Measurements from ENCODE around the gene UBXN7. TPM values are rescaled to one million over a fixed set of nuclear protein-coding genes. Genes with fewer than 3 reads are reported as not detected.
"Not testable (repeated sequence)": the region's sequence is repeated elsewhere in the genome, so short reads cannot be mapped to it uniquely, and the experiment has no call there.

UBXN7 gene
- total RNA-seq, 1 donor from 2014 or later, result 106 TPM

GRCh38 chr3:196399485-196399945, 32.7 kb downstream of the UBXN7 start:
- no peaks in the 10 kb centered on the region for H3K4me1 Mint-ChIP-seq (ENCODE audit: low read depth, unreplicated experiment)
- H3K36me3 Mint-ChIP-seq (ENCODE audit: unreplicated experiment), result no peaks in the 10 kb centered on the region
- no peak overlapping the region for H3K4me3 Mint-ChIP-seq (ENCODE audit: unreplicated experiment)
- peaks cover 4% of the 10 kb centered on the region for H3K27me3 Mint-ChIP-seq (ENCODE audit: unreplicated experiment)
- peaks cover 3% of the 10 kb centered on the region for H3K9me3 Mint-ChIP-seq (ENCODE audit: unreplicated experiment)
- H3K27ac Mint-ChIP-seq (ENCODE audit: unreplicated experiment), result no peak overlapping the region
- no peak for TF ChIP-seq CTCF (IDR thresholded peaks at IDR 0.05; ENCODE audit: partially characterized antibody, unreplicated experiment)
- no peak for DNase-seq

DNA sequence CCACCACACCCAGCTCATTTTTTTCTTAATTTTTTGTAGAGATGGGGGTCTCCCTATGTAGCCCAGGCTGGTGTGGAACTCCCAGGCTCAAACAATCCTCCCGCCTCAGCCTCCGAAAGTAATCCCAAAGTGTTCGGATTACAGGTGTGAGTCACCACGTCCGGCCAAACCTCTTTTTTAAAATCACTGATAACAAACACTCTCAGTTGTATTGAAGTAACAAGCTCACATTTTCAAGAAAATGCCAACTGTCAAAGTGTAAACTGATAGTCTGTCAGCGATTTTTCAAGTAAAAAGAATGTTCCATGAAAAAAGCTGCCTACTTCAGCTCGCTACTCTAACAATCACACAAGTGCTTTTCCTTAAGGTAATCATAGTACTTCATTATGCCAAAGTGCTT, 33.4 kb downstream of the UBXN7 start:
- Mint-ChIP-seq H3K4me3 (ENCODE audit: unreplicated experiment) (no peak overlapping the region), H3K9me3 (ENCODE audit: unreplicated experiment) (peaks cover 3% of the 10 kb centered on the region), H3K27ac (ENCODE audit: unreplicated experiment) (no peak overlapping the region), H3K36me3 (ENCODE audit: unreplicated experiment) (no peaks in the 10 kb centered on the region), H3K27me3 (ENCODE audit: unreplicated experiment) (peaks cover 4% of the 10 kb centered on the region), H3K4me1 (ENCODE audit: low read depth, unreplicated experiment) (no peaks in the 10 kb centered on the region)
- DNase-seq, result no peak
- no peak for TF ChIP-seq CTCF (IDR thresholded peaks at IDR 0.05; ENCODE audit: partially characterized antibody, unreplicated experiment)

- Mint-ChIP-seq H3K4me1 (ENCODE audit: low read depth, unreplicated experiment) (no peaks in the 10 kb centered on the region), H3K27ac (ENCODE audit: unreplicated experiment) (no peak overlapping the region), H3K36me3 (ENCODE audit: unreplicated experiment) (no peaks in the 10 kb centered on the region), H3K9me3 (ENCODE audit: unreplicated experiment) (peaks cover 3% of the 10 kb centered on the region), H3K27me3 (ENCODE audit: unreplicated experiment) (peaks cover 4% of the 10 kb centered on the region), H3K4me3 (ENCODE audit: unreplicated experiment) (no peak overlapping the region)
- no peak for TF ChIP-seq CTCF (IDR thresholded peaks at IDR 0.05; ENCODE audit: partially characterized antibody, unreplicated experiment)
- no peak for DNase-seq
Measured at GRCh38 chr3:196397941-196398340, 34.3 kb downstream of the UBXN7 start.

GRCh38 chr3:196390116-196390515, 42.1 kb downstream of the UBXN7 start:
- TF ChIP-seq CTCF (IDR thresholded peaks at IDR 0.05; ENCODE audit: partially characterized antibody, unreplicated experiment), result no peak
- no peak for DNase-seq
- Mint-ChIP-seq H3K36me3 (ENCODE audit: unreplicated experiment) (peaks cover 32% of the 10 kb centered on the region), H3K27me3 (ENCODE audit: unreplicated experiment) (peaks cover 3% of the 10 kb centered on the region), H3K4me3 (ENCODE audit: unreplicated experiment) (no peak overlapping the region), H3K27ac (ENCODE audit: unreplicated experiment) (no peak overlapping the region), H3K4me1 (ENCODE audit: low read depth, unreplicated experiment) (no peaks in the 10 kb centered on the region), H3K9me3 (ENCODE audit: unreplicated experiment) (peaks cover 9% of the 10 kb centered on the region)

GRCh38 chr3:196388956-196389355, 43.3 kb downstream of the UBXN7 start:
- H3K4me1 Mint-ChIP-seq (ENCODE audit: low read depth, unreplicated experiment), result no peaks in the 10 kb centered on the region
- TF ChIP-seq CTCF (IDR thresholded peaks at IDR 0.05; ENCODE audit: partially characterized antibody, unreplicated experiment), result no peak
- peaks cover 41% of the 10 kb centered on the region for H3K36me3 Mint-ChIP-seq (ENCODE audit: unreplicated experiment)
- H3K27me3 Mint-ChIP-seq (ENCODE audit: unreplicated experiment), result peaks cover 3% of the 10 kb centered on the region
- H3K27ac Mint-ChIP-seq (ENCODE audit: unreplicated experiment), result no peak overlapping the region
- H3K9me3 Mint-ChIP-seq (ENCODE audit: unreplicated experiment), result peaks cover 17% of the 10 kb centered on the region
- H3K4me3 Mint-ChIP-seq (ENCODE audit: unreplicated experiment), result no peak overlapping the region
- no peak for DNase-seq

DNA sequence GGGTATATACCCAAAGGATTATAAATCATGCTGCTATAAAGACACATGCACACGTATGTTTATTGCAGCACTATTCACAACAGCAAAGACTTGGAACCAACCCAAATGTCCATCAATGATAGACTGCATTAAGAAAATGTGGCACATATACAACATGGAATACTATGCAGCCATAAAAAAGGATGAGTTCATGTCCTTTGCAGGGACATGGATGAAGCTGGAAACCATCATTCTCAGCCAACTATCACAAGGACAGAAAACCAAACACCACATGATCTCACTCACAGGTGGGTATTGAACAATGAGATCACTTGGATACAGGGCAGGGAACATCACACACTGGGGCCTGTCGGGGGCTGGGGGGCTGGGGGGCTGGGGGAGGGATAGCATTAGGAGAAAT, 44.3 kb downstream of the UBXN7 start:
- not testable (repeated sequence) for DNase-seq; H3K27ac Mint-ChIP-seq (ENCODE audit: unreplicated experiment); H3K4me3 Mint-ChIP-seq (ENCODE audit: unreplicated experiment); H3K27me3 Mint-ChIP-seq (ENCODE audit: unreplicated experiment); H3K4me1 Mint-ChIP-seq (ENCODE audit: low read depth, unreplicated experiment)
- Mint-ChIP-seq H3K9me3 (ENCODE audit: unreplicated experiment) (peaks cover 18% of the 10 kb centered on the region), H3K36me3 (ENCODE audit: unreplicated experiment) (peaks cover 51% of the 10 kb centered on the region)

GRCh38 chr3:196386797-196387196, 45.4 kb downstream of the UBXN7 start:
- Mint-ChIP-seq H3K9me3 (ENCODE audit: unreplicated experiment) (peaks cover 20% of the 10 kb centered on the region), H3K36me3 (ENCODE audit: unreplicated experiment) (peaks cover 52% of the 10 kb centered on the region)
- not testable (repeated sequence) for DNase-seq; H3K4me3 Mint-ChIP-seq (ENCODE audit: unreplicated experiment); H3K27me3 Mint-ChIP-seq (ENCODE audit: unreplicated experiment); H3K27ac Mint-ChIP-seq (ENCODE audit: unreplicated experiment); H3K4me1 Mint-ChIP-seq (ENCODE audit: low read depth, unreplicated experiment)

DNA sequence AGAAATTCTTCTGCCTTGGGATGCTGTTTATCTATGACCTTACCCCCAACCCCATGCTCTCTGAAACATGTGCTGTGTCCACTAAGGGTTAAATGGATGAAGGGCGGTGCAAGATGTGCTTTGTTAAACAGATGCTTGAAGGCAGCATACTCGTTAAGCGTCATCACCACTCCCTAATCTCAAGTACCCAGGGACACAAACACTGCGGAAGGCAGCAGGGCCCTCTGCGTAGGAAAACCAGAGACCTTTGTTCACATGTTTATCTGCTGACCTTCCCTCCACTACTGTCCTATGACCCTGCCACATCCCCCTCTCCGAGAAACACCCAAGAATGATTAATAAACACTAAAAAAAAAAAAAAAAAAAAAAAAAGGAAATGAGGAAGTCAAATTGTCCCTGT, 46.2 kb downstream of the UBXN7 start:
- H3K9me3 Mint-ChIP-seq (ENCODE audit: unreplicated experiment), result peaks cover 20% of the 10 kb centered on the region
- not testable (repeated sequence) for H3K4me3 Mint-ChIP-seq (ENCODE audit: unreplicated experiment); H3K27me3 Mint-ChIP-seq (ENCODE audit: unreplicated experiment); H3K27ac Mint-ChIP-seq (ENCODE audit: unreplicated experiment); H3K4me1 Mint-ChIP-seq (ENCODE audit: low read depth, unreplicated experiment); DNase-seq
- H3K36me3 Mint-ChIP-seq (ENCODE audit: unreplicated experiment), result peaks cover 59% of the 10 kb centered on the region
